Measurements from ENCODE around the gene CGB8. TPM values are rescaled to one million over a fixed set of nuclear protein-coding genes. Genes with fewer than 3 reads are reported as not detected.
A peak's percentile ranks its signal among the peaks of the same experiment; 100 is the strongest.
"Not testable (repeated sequence)": the region's sequence is repeated elsewhere in the genome, so short reads cannot be mapped to it uniquely, and the experiment has no call there.

CGB8 gene
- total RNA-seq, 1 donor: not detected

DNA sequence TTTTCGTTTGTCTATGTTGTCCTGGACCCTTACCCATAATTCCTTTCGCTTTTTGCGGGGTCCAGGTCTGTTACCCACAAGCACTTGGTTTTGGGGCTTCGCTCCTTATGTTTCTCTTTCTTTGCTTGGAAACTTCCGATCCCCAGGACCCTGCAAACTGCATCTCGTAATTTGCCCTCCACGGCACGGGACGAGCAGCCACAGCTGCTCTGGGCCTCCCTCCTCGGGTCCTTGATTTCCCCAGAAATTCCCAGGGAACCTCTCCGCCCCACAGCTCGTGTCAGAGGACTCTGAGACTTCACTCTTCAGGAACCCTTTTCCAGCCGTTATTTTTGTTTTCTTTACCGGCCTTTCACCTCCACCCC is 36.9 kb upstream of the CGB8 start:
- TF ChIP-seq, protein P1, sequence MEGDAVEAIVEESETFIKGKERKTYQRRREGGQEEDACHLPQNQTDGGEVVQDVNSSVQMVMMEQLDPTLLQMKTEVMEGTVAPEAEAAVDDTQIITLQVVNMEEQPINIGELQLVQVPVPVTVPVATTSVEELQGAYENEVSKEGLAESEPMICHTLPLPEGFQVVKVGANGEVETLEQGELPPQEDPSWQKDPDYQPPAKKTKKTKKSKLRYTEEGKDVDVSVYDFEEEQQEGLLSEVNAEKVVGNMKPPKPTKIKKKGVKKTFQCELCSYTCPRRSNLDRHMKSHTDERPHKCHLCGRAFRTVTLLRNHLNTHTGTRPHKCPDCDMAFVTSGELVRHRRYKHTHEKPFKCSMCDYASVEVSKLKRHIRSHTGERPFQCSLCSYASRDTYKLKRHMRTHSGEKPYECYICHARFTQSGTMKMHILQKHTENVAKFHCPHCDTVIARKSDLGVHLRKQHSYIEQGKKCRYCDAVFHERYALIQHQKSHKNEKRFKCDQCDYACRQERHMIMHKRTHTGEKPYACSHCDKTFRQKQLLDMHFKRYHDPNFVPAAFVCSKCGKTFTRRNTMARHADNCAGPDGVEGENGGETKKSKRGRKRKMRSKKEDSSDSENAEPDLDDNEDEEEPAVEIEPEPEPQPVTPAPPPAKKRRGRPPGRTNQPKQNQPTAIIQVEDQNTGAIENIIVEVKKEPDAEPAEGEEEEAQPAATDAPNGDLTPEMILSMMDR (IDR thresholded peaks at IDR 0.05; ENCODE audit: insufficient read depth, low read depth, low read length): no peak
- DNase-seq (ENCODE audit: low read depth): no peak
- peak overlapping the region; percentile 97 for H3K4me3 ChIP-seq (ENCODE audit: low read depth, low read length)

DNA sequence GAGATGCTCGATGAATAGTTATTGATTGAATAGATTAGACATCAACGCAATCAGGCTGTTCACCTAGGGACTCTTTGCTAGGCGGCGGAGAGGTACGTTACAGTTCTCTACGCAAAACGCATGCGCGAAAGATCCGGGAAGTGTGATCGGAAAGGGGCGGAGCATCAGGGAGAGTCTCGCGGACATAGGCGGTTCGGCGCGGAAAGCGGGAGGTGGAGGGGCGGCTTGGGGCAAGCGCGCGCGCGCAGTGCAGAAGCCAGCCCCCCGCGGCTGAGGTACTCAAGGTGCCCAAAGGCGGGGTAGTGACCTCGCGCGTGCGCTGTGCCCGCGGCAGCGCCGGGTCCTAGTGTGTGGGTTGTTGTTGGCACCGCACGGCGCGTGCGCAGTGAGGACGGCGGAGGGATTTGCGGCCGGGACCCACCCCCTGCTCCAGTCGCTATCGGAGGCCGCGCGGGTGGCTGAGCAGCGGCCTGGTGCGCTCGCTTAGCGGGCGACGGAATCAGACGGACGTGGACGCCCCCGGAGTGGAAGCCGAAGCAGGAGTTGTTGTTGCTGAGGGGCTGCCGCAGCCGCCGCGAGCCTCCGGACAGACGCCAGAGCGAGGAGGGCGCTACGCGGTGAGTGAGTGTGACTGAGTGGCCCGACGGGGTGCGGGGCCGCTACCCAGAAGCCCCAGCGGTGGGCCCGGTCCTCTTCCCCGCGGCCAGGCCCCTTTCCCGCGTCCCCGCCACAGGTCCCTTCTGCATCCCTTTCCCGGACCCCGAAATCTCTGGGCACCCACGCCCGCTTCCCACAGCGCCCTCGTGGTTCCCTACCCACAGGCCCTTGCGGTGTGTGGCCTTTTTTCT is 36.3 kb upstream of the CGB8 start, which contains the start of gene SNRNP70:
Gene SNRNP70, plus strand, starts transcription at position 432 of the 848 bp plus-strand sequence. CDS start 964 bp downstream, outside the sequence.
- TF ChIP-seq, protein P1 (IDR thresholded peaks at IDR 0.05; ENCODE audit: insufficient read depth, low read depth, low read length): no peak
- peak; percentile 100 for DNase-seq (ENCODE audit: low read depth)
- peak within 1 kb of the TSS; percentile 97 for H3K4me3 ChIP-seq (ENCODE audit: low read depth, low read length)

DNA sequence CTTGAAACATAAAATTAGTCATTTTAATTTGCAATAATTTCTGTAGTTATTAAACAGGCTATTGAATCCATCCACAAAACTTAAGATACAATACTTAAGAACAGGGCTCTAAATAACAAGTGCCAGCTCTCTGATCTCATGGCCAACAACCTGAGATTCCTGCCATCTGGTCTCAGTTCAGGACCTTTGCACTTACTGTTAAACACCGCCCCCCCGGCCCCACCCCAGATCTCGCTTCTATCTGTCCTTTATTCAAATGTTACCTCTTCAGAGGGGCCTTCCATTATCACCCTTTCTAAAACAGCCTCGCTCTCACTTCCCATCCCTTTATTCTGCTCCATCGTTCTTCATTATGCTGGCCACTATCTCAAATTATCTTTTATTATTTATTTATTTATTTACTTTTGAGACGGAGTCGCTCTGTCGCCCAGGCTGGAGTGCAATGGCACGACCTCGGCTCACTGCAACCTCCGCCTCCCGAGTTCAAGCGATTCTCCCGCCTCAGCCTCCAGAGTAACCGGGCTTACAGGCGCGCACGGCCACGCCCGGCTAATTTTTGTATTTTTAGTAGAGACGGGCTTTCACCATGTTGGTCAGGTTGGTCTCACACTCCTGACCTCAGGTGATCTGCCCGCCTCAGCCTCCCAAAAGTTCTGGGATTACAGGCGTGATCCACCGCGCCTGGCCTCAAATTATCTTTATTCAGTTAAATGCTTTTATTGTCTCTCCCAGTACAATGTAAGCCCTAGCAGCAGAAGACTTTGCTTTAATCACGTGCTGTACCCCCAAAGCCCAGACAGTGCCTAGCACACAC is 35.5 kb upstream of the CGB8 start:
- H3K4me3 ChIP-seq (ENCODE audit: low read depth, low read length): peak overlapping the region; percentile 51
- TF ChIP-seq, protein P1 (IDR thresholded peaks at IDR 0.05; ENCODE audit: insufficient read depth, low read depth, low read length): no peak
- DNase-seq (ENCODE audit: low read depth): no peak

- DNase-seq (ENCODE audit: low read depth): no peak
Observed at GRCh38 chr19:49081273-49081672, 32.4 kb upstream of the CGB8 start.

DNA sequence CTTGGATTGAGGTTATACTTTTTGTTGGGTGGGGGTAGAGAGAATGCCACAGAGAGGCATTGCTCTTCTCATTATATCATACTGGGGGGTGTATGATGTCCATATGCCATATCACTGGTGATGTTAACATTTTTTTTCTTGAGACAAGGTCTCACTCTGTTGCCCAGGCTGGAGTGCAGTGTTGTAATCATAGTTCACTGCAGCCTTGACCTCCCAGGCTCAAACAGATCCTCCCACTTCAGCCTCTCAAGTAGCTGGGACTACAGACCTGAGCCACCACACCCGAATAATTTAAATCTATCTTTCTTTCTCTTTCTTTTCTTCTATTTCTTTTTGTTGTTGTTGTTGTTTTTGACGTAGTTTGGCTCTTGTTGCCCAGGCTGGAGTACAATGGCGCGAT is 31.5 kb upstream of the CGB8 start:
- TF ChIP-seq, protein P1 (IDR thresholded peaks at IDR 0.05; ENCODE audit: insufficient read depth, low read depth, low read length): no peak
- no peak for DNase-seq (ENCODE audit: low read depth)
- no peak overlapping the region for H3K4me3 ChIP-seq (ENCODE audit: low read depth, low read length)

More at GRCh38 chr19:49081273-49081672, 32.4 kb upstream of the CGB8 start:
- no peak overlapping the region for H3K4me3 ChIP-seq (ENCODE audit: low read depth, low read length)
- TF ChIP-seq, protein P1 (IDR thresholded peaks at IDR 0.05; ENCODE audit: insufficient read depth, low read depth, low read length): no peak

DNA sequence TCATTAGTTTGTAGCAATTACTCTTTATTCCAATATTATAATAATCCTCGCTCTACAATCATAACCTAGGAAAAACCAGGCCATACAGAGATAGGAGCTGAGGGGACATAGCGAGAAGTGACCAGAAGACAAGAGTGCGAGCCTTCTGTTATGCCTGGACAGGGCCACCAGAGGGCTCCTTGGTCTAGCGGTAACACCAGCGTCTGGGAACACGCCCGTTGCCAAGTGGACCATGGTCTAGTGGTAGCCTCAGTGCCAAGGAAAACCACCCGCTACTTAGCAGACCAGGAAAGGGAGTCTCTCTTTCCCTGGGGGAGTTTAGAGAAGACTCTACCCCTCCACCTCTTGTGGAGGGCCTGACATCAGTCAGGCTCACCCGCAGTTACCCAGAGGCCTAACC is 26.0 kb upstream of the CGB8 start:
- TF ChIP-seq, protein P1 (IDR thresholded peaks at IDR 0.05; ENCODE audit: insufficient read depth, low read depth, low read length): peak; percentile 62
- H3K4me3 ChIP-seq (ENCODE audit: low read depth, low read length): not testable (repeated sequence)
- peak; percentile 53 for DNase-seq (ENCODE audit: low read depth)
